NCI-H2171 (cell line): ENCODE results near the gene DENND4B.

Experiments
- DNase-seq: peaks from one replicate; lab custom pipeline; 2025; lab: John Stamatoyannopoulos, UW

The DENND4B gene

DNA sequence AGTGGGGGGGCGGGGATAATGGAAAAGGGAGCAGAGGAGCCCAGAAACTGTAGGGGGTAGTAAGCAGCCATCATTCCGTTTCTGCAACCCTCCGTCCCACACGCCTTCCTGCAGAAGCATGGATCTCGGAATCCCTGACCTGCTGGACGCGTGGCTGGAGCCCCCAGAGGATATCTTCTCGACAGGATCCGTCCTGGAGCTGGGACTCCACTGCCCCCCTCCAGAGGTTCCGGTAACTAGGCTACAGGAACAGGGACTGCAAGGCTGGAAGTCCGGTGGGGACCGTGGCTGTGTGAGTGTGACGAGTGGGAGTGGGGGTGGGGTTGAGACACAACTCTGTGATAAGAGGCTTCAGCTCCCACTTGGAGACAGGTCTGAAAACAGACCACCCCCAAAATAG lies 21.9 kb upstream of the DENND4B start:
- DNase-seq, result no peak

DNA sequence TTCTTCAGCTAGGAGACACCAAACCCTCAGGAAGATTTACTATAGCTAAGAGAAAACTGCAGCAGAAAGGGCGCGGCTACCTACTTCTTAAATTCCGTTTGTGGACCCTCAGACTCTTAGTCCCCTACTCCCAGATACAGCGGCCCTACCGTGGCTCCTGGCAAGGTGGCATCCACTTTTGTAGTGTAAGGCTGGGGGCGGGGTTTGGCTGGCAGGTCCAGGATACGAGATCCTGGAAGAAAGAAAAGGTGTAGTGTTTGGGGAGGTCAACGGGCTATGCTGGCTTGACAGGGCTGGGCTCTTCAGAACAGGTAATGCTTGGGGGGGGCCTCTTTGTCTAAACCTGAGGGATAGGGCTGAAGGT lies 21.5 kb upstream of the DENND4B start:
- DNase-seq, result no peak

DNA sequence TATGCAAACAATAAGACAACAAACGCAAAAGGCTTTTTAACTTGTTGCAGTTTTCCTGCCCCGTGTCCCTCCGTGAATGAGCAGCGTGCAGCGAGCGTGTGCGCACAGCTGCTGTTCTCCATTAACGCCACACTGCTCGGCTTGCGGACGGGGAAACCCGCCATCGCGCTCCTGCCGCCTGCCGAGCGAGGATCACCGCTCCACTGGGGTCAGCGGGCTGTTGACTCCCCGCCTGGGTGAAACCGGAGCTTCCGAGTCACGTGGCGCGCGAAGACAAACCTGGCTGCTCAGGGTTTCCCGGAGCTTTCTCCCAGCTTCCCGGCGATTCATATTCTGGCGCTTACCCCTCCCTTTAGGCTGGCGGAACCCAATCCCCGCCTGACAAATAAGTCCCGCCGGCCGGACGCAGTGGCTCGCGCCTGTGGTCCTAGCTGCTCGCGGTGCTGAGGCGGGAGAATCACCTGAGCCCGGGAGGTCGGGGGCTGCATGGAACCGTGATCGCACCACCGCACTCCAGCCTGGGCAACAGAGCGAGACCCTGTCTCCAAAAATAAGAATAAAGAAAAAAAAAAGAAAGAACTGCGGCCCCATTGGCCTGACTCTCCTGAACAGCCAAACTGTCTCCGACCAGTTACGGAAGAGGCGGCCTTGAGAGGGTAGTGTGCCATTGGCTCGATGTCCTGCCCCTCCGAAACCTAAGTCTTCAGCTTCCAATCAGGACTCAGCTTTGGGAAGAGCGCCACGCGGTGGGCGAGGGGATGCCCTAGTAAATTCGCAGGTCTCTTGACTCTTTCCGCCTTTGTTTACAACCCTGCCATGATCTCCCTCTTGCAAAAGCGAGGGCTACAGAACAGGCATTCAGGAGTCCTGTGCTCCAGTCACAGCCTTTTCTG lies 20.8 kb upstream of the DENND4B start, which contains the start of gene CREB3L4:
Gene CREB3L4 (plus strand): TSS at position 796 of the 893 bp plus-strand sequence. CDS start 624 bp downstream, outside the sequence.
- peak; percentile 85 for DNase-seq

DNA sequence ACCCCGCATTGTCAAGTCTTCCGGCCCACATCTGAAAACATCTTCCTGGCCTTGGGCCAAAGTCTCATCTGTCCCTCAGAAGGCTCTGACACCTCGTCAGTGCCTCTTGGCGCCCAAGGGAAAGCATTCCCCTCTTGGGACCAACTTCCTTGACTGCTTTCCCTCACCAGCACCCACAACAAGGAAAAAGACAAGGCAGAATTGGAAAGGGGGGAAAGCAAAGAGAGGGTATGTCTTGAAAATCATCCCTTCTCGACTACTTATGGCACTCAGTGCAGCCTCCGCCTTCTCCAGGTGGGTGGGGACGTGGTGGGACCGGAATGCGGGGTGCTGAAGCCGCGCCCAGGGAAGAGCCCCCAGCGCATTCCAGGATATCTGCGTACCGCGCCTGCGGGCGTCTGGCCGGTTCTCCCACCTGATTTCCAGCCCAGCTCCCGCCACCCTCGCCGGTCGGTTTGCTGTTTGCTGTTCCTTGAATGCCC lies 17.4 kb upstream of the DENND4B start:
- DNase-seq, result peak; percentile 76

DNA sequence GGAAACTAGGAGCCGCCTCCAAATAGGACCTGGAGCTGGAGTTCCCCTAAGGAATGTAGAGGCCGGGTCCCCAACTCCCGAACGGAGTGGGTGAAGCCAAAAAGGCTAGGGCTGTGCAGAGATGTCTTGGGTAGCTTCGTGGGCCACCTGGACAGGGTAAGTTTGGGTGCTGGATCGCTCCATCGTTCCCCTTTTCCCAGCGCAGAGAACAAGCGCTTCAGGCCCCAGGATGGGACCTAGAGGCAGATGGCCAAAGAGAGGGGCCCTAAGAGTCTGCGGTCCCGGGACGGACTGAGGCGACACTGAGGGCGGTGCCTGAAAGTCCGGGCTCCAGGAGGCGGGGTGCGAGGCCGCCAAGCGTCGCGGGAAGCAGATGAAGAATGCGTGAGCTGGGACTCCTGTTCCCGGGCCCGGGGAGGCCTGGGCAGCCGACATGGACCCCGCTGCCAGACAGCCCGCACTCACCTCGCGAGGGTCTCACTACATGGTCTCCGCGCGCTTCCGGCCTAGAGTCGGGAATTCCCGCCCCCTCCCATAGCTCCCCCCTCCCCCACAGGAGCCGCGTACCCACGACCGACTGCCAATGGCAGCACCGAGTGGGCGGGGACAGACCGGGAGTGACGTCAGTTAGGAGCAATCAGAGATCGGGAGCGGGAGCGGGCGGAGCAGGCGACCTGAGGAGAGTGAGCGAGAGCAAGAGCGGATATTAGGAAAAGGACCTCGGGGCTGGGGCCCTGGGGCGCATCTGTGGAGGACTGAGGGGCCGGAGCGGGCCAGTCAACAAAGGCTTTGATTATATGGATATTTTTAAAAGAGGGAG lies 16.7 kb upstream of the DENND4B start, which contains the start of gene SLC39A1:
Gene SLC39A1 (minus strand): TSS at position 508 of the 820 bp plus-strand sequence. CDS start 822 bp downstream, outside the sequence.
- peak; percentile 98 for DNase-seq

DNA sequence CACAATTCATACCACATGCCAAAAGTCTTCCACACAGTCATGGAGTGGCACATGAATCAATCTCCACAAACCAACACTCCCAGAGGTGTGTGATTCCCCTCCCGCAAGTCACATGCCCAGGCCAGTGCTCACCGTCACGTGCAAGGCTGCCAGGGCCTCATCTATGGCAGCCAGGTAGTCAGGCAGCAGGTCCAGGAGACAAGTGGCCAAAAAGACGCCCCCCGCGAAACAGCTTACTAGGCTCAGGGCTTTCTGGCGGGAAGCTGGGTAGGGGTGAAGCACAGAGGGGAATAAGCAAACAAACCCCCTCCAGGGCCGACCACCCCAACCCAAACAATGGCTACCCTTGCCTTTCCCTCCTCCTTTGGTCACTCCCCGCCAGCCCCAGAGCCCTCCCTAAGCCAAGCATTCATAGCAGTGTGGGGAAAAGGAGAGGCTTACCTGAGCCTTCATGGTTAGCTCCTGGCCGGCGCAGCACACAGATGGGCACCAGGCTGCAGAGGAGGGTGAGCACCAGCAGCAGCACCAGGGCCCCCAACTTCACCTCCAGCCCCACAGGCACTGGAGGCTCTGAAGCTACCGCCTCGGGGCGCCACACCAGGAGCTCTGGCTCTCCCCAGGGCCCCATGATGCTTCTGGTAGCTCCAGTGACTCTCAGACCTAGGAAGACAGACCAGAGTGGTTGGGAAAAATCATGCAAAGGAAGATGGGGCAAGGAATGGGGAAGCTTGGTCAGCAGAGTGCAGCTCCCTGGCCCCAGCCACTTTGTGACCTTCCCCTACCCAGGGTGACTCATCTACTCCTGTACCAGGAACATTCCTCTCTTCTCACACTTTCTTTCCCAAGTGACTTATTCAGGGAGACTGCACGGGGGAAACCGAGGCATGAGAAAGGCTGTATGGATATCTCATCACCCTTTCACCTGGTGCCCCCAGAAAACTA lies 15.8 kb upstream of the DENND4B start:
- DNase-seq, result no peak

DNA sequence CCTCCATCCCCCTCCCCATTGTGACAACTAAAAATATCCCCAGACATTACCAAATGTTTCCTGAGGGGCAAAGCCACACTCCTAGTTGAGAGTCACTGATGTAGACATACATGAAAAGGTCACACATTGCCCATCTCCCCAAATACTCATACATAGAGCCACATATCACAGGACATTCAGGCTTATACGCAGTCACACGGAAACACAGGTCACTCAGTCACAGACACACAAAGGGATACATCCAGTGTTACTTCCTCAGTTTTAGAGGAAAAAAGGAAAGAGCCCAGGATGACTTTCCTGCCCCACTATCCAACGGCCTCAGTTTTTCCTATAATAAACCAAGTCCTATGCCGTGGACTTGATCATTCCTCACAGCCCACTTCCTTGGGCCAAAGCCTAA lies 14.9 kb upstream of the DENND4B start:
- no peak for DNase-seq

DNA sequence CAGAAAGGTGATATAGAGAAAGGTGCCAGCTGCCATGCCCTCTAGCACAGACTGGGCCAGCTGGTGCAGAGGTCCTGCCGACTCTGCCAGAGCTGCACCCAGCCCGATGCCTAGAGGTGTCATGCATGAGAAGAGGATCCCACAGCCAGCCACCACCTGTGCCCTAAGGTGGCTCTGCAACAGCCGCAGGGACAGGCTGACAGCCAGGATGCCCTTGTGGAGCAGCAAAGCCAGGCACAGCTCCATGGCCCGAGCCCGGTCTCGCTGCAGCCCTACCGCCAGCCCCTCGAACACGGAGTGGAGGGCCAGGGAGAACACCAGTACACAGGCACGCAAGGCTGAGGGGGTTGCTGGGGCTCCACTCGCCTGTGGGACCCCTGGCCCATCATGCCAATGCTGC lies 13.7 kb upstream of the DENND4B start:
- DNase-seq, result no peak

DNA sequence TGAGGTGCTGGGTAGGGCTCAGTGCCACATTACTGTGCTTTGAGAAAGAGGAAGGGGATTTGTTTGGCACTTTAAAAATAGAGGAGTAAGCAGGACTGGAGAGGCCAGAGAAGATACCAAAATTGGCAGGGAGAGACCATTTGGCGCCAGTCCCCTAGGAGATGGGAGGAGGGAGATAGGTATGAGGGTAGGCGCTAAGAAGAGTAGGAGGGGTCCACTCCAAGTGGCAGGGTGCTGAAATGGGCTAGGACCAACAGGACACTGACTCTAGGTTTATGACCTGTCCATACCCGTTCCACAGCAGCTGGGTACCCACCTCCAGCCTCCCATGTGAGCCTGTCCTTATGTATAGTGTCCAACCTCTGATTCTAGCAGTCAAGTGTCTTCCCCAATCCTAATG lies 12.9 kb upstream of the DENND4B start:
- no peak for DNase-seq

DNA sequence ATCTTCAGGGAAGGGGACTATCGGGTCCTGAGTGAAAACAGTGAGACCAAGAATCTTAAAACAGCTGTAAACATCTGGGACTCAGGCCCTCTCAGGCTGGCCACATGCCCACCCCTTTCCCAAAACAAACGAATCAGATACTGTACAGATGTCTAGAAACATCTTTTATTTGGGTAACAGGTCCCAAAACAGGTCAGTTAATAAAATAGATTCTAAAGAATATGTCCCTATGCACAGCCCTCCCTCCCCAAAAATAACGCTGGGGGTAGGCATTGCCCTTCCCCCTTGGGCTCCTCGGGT lies 12.4 kb upstream of the DENND4B start:
- DNase-seq, result no peak

DNA sequence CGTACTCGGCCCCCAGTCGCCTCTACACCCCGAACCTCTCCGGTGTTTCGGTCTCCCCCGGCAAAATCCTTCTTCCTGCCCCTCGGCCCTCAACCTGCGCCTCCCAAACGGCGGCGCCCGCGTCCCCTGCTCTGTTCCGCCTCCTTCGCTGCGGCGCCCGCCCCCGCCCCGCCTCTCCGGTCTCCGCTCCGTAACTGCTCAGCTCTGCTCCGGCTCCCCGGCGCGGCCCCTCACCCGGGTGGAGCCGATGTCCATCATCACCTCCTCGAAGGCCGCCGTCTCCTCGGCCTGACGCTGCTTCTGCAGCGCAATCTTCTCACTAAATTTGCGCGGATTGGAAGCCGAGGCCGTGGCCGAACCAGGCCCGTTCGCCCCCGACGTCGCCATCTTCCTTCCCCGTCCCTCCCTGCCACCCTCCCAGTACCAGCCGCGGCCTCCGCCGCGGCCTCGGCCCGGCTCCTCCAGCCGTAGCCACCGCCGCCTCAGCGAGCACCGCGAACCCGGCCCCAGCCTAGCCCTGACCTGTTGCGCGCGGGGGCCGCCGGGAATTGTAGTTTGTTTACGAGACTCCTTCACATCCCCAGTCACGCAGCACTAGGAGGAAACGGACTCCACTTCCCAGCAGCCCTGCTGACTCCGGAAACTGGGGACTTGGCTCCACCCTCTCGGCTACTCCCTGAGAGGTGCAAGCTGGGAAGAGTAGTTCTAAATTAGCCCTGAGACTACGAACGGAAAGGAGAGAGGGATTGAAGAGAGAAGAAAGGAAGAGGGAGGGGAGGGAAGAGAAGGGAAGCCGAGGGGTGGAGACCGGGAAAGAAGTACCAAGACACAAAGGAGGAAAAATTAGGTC lies 11.8 kb upstream of the DENND4B start, which contains the start of gene CRTC2:
Gene CRTC2 (minus strand): TSS at position 502 of the 850 bp plus-strand sequence. CDS start 115 bp downstream, at position 387.
- DNase-seq, result peak; percentile 97

DNA sequence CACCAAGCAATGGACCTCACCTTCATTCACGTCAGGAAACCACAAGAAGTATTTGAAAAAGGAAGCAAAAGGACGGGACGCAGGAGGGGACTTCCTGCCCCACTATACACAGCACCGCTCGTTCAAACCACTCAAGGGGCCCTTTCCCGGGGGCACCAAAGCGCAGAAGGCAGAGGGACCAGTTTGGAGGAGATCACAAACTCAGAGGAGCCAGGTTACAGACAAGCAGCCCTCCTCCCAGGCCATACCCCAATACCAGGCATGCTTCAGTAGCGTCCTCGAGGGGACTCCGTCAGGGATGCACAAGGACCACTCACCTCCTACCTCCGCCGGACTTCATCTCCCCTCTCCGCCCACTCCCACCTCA lies 11.2 kb upstream of the DENND4B start:
- no peak for DNase-seq

DNA sequence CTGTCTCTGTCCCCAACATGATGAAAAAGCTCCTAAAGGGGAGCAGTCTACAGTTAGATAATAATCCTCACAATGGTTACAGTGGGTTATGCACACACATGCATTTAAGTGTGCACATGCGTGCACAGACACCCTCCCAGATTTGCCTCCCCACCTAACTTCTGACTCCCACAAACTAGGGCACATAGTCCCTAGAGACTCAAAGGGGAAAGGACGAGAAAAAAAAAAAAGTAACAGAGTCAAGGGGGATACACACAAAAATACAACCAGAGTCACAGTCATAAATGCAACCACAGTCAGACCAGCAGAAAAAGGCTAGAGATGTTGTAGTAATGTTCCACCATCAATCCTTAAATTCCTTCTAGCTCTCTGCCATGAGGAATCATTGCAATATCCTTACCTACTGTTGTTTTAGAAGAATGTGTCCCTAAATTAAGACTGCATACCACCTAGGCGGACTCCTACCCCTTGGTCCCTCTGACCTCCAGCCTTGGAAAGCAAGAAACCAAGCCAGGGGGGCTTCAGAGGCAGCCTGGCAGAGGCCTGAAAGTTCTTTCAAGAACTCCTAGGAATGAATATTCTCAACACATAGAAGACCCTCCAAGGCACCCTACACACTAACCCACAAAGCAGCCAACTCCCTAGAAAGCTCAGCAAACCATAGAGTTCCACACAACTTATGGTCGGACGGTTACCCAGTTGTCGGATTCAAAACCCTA lies 10.6 kb upstream of the DENND4B start:
- DNase-seq, result no peak

DNA sequence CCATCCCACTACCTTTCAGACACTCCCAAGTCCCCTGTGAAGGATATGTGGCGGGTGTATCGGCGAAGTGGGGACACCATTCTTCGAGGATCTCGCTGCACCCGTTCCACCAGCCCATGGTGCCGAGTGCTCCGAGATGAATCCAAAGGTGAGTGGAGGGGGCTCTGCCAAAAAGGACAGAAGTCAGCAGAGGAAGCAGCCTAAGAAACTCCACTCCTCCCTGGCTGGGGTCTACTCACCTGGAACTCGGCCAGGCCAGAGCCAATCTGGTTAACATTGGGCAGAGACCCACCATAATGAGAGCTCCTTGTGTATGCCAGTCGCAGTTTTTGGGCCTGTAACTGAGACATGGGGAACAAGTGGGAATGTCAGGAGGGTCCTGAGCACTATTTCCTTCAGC lies 8.3 kb upstream of the DENND4B start:
- no peak for DNase-seq

DNA sequence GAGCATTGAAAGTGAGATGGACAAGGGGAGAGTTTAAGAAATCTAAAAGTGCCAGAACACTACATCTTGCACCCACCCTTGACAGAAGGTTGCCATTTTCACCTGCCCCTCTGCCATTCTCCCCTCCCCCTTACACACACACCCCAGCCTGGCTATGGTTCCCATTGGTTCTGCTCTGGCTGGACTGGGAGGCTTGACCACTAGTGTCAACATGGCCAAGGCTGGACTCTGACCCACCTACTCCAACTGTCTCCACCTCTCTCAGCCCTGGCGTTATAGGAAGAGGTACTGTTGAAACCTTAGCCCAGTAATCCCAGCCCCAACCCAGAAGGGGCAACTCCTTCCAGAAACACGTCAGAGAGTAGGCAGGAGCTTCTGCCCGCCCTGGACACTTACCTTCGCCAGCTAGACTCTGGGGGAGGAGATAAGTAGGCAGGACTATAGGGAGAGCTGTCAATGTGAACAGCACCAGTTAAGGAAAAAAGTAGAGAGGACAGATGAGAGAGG lies 7.4 kb upstream of the DENND4B start:
- DNase-seq, result no peak

DNA sequence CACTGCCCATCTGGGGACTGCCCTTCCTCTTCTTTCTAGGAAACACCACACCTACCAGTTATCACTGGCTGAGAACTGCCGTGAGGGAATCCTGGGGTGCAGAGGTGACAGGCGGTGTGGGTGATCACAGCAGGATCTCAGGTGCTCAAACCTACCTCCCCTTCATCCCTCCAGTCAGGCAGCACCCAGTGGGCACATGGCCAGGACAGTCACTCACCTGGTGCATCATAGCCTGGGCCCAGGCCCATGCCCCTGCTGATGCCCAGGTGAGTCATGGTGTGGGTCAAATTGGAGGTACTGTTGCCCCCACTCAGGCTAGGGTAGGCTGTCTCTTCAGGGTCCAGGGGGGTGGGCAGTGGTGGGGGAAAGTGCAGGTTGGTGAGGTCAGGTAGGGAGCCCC lies 5.3 kb upstream of the DENND4B start:
- DNase-seq, result no peak

DNA sequence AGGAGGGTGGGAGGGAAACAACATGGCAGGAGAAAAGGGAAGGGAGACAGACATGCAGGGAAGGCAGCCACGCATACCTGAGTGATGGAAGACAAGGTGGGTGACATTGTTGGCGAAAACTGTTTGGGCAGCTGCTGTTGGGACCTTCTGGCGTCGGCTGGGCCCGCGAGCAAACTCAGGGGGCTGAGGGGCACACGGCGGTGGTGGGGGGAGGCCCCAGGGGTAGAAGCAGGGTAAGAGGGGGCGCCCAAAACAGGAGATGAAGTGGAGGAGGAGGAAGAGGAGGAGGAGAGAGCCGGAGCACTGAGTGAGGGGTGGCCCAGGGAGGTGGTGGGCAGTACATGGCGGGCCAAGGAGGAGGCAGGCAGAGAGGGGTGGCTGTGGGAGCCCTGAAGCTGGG lies 4.7 kb upstream of the DENND4B start:
- no peak for DNase-seq

DNA sequence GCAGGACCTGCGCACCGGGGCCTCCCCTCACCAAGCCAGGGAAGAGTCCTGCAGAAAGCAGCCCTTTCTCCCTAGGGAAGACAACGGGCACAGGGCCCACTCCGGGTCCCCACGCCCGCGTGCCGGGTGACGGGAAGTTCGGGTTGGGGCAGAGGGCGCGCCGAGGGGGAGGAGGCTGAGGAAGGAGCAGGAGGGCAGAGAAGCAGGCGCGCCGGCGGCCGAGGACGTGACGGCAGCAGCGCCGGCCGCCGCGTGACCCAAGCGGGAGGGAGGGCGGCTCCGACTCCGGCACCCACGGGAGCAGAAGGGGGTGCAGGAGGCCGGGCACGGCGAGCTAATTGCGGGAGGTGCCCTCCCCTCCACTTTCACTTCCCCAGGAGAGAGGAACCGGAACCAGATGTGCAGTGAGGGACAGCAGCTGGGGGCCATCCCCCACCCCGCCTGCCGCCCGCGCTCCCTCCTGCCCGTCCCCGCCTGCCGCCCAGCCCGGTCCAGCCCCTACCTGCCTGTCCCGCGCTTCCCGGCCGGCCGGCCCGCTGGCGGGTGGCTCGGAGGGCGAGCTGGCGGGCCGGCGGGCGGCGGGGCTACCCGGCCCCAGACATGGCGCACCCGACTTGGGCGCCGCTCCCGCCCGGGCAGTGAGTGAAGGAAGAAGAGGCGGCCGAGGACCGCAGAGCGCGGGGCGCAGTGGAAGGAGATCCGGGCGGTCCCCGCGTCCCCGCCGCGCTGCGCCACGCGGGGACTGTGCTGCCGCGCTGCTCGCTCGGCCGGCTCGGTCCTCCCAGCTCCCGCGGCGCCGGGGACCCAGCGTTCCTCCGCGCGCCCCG lies 510 bp downstream of the DENND4B start:
- peak; percentile 48 for DNase-seq
